Kidney epithelial cell (primary cell): Measurements from ENCODE around the gene BDKRB1. TPM values are rescaled to one million over a fixed set of nuclear protein-coding genes. Genes with fewer than 3 reads are reported as not detected.

Source experiments
- DNase-seq: peaks from one replicate; pipeline ENCODE4 v3.0.0-alpha.2; 2010; ENCODE audit warnings: low read depth
- H3K27me3 ChIP-seq: 2 replicates; pipeline ENCODE4 v1.6.0; 2011; ENCODE audit warnings: low read length; ENCODE audit not compliant: control insufficient read depth, insufficient read depth
- H3K36me3 ChIP-seq: 2 replicates; pipeline ENCODE4 v1.5.1; 2011; ENCODE audit warnings: low read length; ENCODE audit not compliant: control insufficient read depth, insufficient read depth
- H3K4me3 ChIP-seq: 2 replicates; pipeline ENCODE4 v1.5.1; 2011; ENCODE audit warnings: low read depth, mild to moderate bottlenecking, control low read depth, low read length
- CTCF ChIP-seq: IDR thresholded peaks from 2 replicates; pipeline ENCODE4 v1.5.1; 2011; ENCODE audit warnings: mild to moderate bottlenecking, moderate library complexity, low read length, control low read depth, inconsistent platforms; ENCODE audit not compliant: insufficient read depth, poor library complexity, severe bottlenecking
- total RNA-seq: library from RNA; depleted of rRNA; stranded (reverse); fragments of >200 nt; gene quantifications from 2 replicates; pipeline ENCODE4 v1.2.3, GENCODE V29; 2015

The BDKRB1 gene
- total RNA-seq, 1 donor from 2014 or later = 0.17 TPM

- Histone ChIP-seq H3K27me3 (peaks cover 2% of the 10 kb centered on the region), H3K4me3 (no peak overlapping the region), H3K36me3 (no peaks in the 10 kb centered on the region)
- TF ChIP-seq CTCF = no peak
- no peak for DNase-seq
Measured at GRCh38 chr14:96261772-96262655, 6.0 kb downstream of the BDKRB1 start.

- no peaks in the 10 kb centered on the region for H3K36me3 ChIP-seq
- no peak for DNase-seq
- no peak for TF ChIP-seq CTCF
- H3K4me3 ChIP-seq = no peak overlapping the region
- H3K27me3 ChIP-seq = no peaks in the 10 kb centered on the region
Measured at GRCh38 chr14:96263347-96264199, 7.6 kb downstream of the BDKRB1 start.

- no peaks in the 10 kb centered on the region for H3K36me3 ChIP-seq
- no peaks in the 10 kb centered on the region for H3K27me3 ChIP-seq
- DNase-seq = no peak
- no peak for TF ChIP-seq CTCF
- no peak overlapping the region for H3K4me3 ChIP-seq
Measured at GRCh38 chr14:96264200-96264553, 8.2 kb downstream of the BDKRB1 start.

GRCh38 chr14:96264853-96265252 is 8.8 kb downstream of the BDKRB1 start:
- H3K36me3 ChIP-seq = no peaks in the 10 kb centered on the region
- H3K27me3 ChIP-seq = no peaks in the 10 kb centered on the region
- peak; percentile 10 for TF ChIP-seq CTCF
- H3K4me3 ChIP-seq = no peak overlapping the region
- DNase-seq = no peak

GRCh38 chr14:96265383-96266095 is 9.5 kb downstream of the BDKRB1 start:
- Histone ChIP-seq H3K4me3 (no peak overlapping the region), H3K27me3 (no peaks in the 10 kb centered on the region), H3K36me3 (no peaks in the 10 kb centered on the region)
- no peak for TF ChIP-seq CTCF
- no peak for DNase-seq
